Sigmoid colon (tissue), 4 donors: ENCODE measurements around the gene GTF3C4.

Experiments used
- EP300 ChIP-seq, 4 donors: sonication (generic); formaldehyde crosslinking; IDR thresholded peaks; one replicate each; pipeline ENCODE4 v1.6.1; 2017; ENCODE audit warnings: antibody characterized with exemption in 4 of 4
- POLR2A ChIP-seq, 2 donors: fragments of 450-650 bp; IDR thresholded peaks; one replicate each; pipeline ENCODE4 v1.6.1; 2016; ENCODE audit warnings: antibody characterized with exemption in 2 of 2, mild to moderate bottlenecking in 2 of 2, moderate library complexity in 2 of 2
- TF ChIP-seq, protein P1 (sequence below), 4 experiments: fragments of 450-650 bp in 3 of 4; fragments of 200-600 bp in 1 of 4; IDR thresholded peaks; one replicate each; pipeline ENCODE4 v1.5.1; 2016 to 2019; ENCODE audit warnings: antibody characterized with exemption in 4 of 4, mild to moderate bottlenecking in 3 of 4, moderate library complexity in 2 of 4

- TF ChIP-seq, protein P1, sequence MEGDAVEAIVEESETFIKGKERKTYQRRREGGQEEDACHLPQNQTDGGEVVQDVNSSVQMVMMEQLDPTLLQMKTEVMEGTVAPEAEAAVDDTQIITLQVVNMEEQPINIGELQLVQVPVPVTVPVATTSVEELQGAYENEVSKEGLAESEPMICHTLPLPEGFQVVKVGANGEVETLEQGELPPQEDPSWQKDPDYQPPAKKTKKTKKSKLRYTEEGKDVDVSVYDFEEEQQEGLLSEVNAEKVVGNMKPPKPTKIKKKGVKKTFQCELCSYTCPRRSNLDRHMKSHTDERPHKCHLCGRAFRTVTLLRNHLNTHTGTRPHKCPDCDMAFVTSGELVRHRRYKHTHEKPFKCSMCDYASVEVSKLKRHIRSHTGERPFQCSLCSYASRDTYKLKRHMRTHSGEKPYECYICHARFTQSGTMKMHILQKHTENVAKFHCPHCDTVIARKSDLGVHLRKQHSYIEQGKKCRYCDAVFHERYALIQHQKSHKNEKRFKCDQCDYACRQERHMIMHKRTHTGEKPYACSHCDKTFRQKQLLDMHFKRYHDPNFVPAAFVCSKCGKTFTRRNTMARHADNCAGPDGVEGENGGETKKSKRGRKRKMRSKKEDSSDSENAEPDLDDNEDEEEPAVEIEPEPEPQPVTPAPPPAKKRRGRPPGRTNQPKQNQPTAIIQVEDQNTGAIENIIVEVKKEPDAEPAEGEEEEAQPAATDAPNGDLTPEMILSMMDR (IDR thresholded peaks at IDR 0.05) = no peak
- no peak for TF ChIP-seq POLR2A (IDR thresholded peaks at IDR 0.05)
- no peak for TF ChIP-seq EP300 (IDR thresholded peaks at IDR 0.05)
Observed at GRCh38 chr9:132729235-132729890, 59.1 kb downstream of the GTF3C4 start.
